Hepatocyte (in vitro differentiated cells): ENCODE data around the gene TLR4.

Experiments used
- EZH2 ChIP-seq: fragments of 200-600 bp; sonication (generic); IDR thresholded peaks from 2 replicates; pipeline ENCODE4 v1.6.1; 2016; ENCODE audit warnings: antibody characterized with exemption, mild to moderate bottlenecking, borderline replicate concordance
- TF ChIP-seq, protein P1 (sequence below): fragments of 200-600 bp; sonication (generic); IDR thresholded peaks from 2 replicates; pipeline ENCODE4 v1.5.1; 2016; ENCODE audit warnings: antibody characterized with exemption, mild to moderate bottlenecking; ENCODE audit not compliant: poor library complexity

DNA sequence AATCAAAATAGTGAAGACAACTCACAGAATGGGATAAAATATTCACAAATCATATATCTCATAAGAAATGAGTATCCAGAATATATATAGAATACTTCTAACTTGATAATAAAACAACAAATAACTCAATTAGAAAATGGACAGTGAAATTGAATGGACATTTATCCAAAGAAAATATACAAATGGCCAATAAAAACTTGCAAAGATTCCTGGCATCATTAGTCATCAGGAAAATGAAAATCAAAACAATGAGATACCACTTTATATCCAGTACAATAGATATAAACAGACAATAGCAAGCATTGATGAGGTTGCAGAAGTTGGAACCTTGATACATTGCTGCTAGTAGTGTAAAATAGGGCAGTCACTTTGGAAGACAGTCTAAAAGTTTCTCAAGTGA is 12.8 kb upstream of the TLR4 start:
- TF ChIP-seq, protein P1, sequence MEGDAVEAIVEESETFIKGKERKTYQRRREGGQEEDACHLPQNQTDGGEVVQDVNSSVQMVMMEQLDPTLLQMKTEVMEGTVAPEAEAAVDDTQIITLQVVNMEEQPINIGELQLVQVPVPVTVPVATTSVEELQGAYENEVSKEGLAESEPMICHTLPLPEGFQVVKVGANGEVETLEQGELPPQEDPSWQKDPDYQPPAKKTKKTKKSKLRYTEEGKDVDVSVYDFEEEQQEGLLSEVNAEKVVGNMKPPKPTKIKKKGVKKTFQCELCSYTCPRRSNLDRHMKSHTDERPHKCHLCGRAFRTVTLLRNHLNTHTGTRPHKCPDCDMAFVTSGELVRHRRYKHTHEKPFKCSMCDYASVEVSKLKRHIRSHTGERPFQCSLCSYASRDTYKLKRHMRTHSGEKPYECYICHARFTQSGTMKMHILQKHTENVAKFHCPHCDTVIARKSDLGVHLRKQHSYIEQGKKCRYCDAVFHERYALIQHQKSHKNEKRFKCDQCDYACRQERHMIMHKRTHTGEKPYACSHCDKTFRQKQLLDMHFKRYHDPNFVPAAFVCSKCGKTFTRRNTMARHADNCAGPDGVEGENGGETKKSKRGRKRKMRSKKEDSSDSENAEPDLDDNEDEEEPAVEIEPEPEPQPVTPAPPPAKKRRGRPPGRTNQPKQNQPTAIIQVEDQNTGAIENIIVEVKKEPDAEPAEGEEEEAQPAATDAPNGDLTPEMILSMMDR, result no peak
- TF ChIP-seq EZH2, result no peak
